ENCODE results near the gene COX4I1.

GRCh38 chr16:85823328-85823920 is 23.9 kb downstream of the COX4I1 start:
- TF ChIP-seq POLR2AphosphoS5 (IDR thresholded peaks at IDR 0.05; ENCODE audit: borderline replicate concordance, low read depth, low read length) (no peak), EZH2 (IDR thresholded peaks at IDR 0.05) (no peak)

Data from SK-N-MC (cell line).